Liver (tissue), 3 donors: Measurements from ENCODE around the gene HAND1.

Experiments used
- FOXA2 ChIP-seq: IDR thresholded peaks from 2 replicates; pipeline ENCODE4 v1.6.1; 2016; ENCODE audit warnings: antibody characterized with exemption
- HNF4A ChIP-seq, 2 donors: conservative IDR thresholded peaks; 2 replicates each; pipeline ENCODE4 v1.6.1; 2016; ENCODE audit warnings: antibody characterized with exemption in 2 of 2, mild to moderate bottlenecking in 2 of 2
- JUND ChIP-seq, 2 donors: IDR thresholded peaks; 2 replicates each; pipeline ENCODE4 v1.6.1; 2016; ENCODE audit warnings: antibody characterized with exemption in 2 of 2
- SP1 ChIP-seq: IDR thresholded peaks from 2 replicates; pipeline ENCODE4 v1.6.1; 2018; ENCODE audit warnings: antibody characterized with exemption, mild to moderate bottlenecking
- TAF1 ChIP-seq: conservative IDR thresholded peaks from 2 replicates; pipeline ENCODE4 v1.6.1; 2016; ENCODE audit warnings: antibody characterized with exemption, mild to moderate bottlenecking
- TF ChIP-seq, protein P1 (sequence below): fragments of 150-350 bp; IDR thresholded peaks from 2 replicates; pipeline ENCODE4 v1.5.1; 2017; ENCODE audit warnings: improper control_type of control experiment, low read depth, low read length; ENCODE audit not compliant: missing input control
- TF ChIP-seq, protein P2 (sequence below): IDR thresholded peaks from 2 replicates; pipeline ENCODE4 v1.6.1; 2016; ENCODE audit warnings: antibody characterized with exemption
- TF ChIP-seq, protein P3 (sequence below): IDR thresholded peaks from 2 replicates; pipeline ENCODE4 v1.6.1; 2016; ENCODE audit warnings: antibody characterized with exemption, mild to moderate bottlenecking
- donor health status: healthy.
- donor health status: healthy.

DNA sequence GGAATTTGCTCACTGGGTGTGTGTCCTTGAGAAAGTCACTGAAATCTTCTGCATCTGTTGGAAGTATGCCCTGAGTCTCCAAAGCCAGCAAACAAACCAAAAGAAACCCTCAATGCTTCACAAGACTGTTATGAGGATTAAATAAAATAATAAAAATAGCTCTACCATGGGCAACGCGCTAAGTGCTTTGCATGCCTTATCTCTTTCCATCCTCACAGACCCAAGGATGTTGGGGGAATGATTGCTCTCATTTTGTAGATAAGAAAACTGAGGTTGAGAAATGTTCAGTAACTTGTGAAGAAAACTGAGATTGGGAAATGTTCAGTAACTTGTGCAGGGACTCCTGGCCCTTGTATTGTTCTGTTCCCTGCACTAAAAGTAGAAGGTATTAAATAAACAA lies 7.9 kb downstream of the HAND1 start:
- TF ChIP-seq, protein P1, sequence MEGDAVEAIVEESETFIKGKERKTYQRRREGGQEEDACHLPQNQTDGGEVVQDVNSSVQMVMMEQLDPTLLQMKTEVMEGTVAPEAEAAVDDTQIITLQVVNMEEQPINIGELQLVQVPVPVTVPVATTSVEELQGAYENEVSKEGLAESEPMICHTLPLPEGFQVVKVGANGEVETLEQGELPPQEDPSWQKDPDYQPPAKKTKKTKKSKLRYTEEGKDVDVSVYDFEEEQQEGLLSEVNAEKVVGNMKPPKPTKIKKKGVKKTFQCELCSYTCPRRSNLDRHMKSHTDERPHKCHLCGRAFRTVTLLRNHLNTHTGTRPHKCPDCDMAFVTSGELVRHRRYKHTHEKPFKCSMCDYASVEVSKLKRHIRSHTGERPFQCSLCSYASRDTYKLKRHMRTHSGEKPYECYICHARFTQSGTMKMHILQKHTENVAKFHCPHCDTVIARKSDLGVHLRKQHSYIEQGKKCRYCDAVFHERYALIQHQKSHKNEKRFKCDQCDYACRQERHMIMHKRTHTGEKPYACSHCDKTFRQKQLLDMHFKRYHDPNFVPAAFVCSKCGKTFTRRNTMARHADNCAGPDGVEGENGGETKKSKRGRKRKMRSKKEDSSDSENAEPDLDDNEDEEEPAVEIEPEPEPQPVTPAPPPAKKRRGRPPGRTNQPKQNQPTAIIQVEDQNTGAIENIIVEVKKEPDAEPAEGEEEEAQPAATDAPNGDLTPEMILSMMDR: no peak
- TF ChIP-seq SP1: no peak
- no peak for TF ChIP-seq FOXA2
- TF ChIP-seq TAF1: no peak
- TF ChIP-seq, protein P2, sequence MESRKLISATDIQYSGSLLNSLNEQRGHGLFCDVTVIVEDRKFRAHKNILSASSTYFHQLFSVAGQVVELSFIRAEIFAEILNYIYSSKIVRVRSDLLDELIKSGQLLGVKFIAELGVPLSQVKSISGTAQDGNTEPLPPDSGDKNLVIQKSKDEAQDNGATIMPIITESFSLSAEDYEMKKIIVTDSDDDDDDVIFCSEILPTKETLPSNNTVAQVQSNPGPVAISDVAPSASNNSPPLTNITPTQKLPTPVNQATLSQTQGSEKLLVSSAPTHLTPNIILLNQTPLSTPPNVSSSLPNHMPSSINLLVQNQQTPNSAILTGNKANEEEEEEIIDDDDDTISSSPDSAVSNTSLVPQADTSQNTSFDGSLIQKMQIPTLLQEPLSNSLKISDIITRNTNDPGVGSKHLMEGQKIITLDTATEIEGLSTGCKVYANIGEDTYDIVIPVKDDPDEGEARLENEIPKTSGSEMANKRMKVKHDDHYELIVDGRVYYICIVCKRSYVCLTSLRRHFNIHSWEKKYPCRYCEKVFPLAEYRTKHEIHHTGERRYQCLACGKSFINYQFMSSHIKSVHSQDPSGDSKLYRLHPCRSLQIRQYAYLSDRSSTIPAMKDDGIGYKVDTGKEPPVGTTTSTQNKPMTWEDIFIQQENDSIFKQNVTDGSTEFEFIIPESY: no peak
- no peak for TF ChIP-seq JUND (IDR thresholded peaks at IDR 0.05)
- TF ChIP-seq, protein P3, sequence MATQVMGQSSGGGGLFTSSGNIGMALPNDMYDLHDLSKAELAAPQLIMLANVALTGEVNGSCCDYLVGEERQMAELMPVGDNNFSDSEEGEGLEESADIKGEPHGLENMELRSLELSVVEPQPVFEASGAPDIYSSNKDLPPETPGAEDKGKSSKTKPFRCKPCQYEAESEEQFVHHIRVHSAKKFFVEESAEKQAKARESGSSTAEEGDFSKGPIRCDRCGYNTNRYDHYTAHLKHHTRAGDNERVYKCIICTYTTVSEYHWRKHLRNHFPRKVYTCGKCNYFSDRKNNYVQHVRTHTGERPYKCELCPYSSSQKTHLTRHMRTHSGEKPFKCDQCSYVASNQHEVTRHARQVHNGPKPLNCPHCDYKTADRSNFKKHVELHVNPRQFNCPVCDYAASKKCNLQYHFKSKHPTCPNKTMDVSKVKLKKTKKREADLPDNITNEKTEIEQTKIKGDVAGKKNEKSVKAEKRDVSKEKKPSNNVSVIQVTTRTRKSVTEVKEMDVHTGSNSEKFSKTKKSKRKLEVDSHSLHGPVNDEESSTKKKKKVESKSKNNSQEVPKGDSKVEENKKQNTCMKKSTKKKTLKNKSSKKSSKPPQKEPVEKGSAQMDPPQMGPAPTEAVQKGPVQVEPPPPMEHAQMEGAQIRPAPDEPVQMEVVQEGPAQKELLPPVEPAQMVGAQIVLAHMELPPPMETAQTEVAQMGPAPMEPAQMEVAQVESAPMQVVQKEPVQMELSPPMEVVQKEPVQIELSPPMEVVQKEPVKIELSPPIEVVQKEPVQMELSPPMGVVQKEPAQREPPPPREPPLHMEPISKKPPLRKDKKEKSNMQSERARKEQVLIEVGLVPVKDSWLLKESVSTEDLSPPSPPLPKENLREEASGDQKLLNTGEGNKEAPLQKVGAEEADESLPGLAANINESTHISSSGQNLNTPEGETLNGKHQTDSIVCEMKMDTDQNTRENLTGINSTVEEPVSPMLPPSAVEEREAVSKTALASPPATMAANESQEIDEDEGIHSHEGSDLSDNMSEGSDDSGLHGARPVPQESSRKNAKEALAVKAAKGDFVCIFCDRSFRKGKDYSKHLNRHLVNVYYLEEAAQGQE: no peak
- TF ChIP-seq HNF4A (conservative IDR thresholded peaks at IDR 0.05): no peak
